Suprapubic skin (tissue), 4 donors: ENCODE data around the gene PTPRN2. TPM values are rescaled to one million over a fixed set of nuclear protein-coding genes. Genes with fewer than 3 reads are reported as not detected.

ENCODE experiments used
- DNase-seq, 2 donors: peaks; one replicate each; pipeline ENCODE4 v3.0.0-alpha.2; 2019; ENCODE audit warnings: low spot score in 2 of 2
- H3K27ac ChIP-seq: fragments of 200-600 bp; sonication (generic); one replicate; pipeline ENCODE4 v1.5.1; 2019
- H3K27me3 ChIP-seq: fragments of 200-600 bp; sonication (generic); one replicate; pipeline ENCODE4 v1.5.1; 2019
- H3K36me3 ChIP-seq: fragments of 200-600 bp; sonication (generic); one replicate; pipeline ENCODE4 v1.5.1; 2019
- H3K4me1 ChIP-seq: fragments of 200-600 bp; sonication (generic); one replicate; pipeline ENCODE4 v1.5.1; 2019
- H3K4me3 ChIP-seq: fragments of 200-600 bp; sonication (generic); one replicate; pipeline ENCODE4 v1.5.1; 2019; ENCODE audit warnings: mild to moderate bottlenecking
- H3K9me3 ChIP-seq: fragments of 200-600 bp; sonication (generic); one replicate; pipeline ENCODE4 v1.5.1; 2019
- CTCF ChIP-seq, 2 donors: fragments of 200-600 bp in 1 of 2; fragments of 450-650 bp in 1 of 2; sonication (generic) in 1 of 2; IDR thresholded peaks; one replicate each; pipeline ENCODE4 v1.5.1; 2016 to 2019; ENCODE audit warnings: antibody characterized with exemption in 2 of 2, mild to moderate bottlenecking in 1 of 2, moderate library complexity in 1 of 2
- EP300 ChIP-seq: sonication (generic); formaldehyde crosslinking; IDR thresholded peaks from one replicate; pipeline ENCODE4 v1.6.1; 2017; ENCODE audit warnings: antibody characterized with exemption
- POLR2A ChIP-seq, 2 donors: fragments of 450-650 bp; IDR thresholded peaks; one replicate each; pipeline ENCODE4 v1.6.1; 2017; ENCODE audit warnings: antibody characterized with exemption in 2 of 2, mild to moderate bottlenecking in 2 of 2, moderate library complexity in 2 of 2
- POLR2AphosphoS5 ChIP-seq, 3 donors: sonication (generic); formaldehyde crosslinking; IDR thresholded peaks; one replicate each; pipeline ENCODE4 v1.6.1; 2017; ENCODE audit warnings: antibody characterized with exemption in 3 of 3
- WGBS: methylation state at CpG from one replicate; pipeline ENCODE4 v1.1.5; 2018; 5-methylcytosine and 5-hydroxymethylcytosine counted together
- total RNA-seq, 4 donors: library from RNA; depleted of rRNA; stranded (reverse); fragments of >200 nt; gene quantifications; one replicate each; pipeline ENCODE4 v1.1.0, GENCODE V29; 2016

PTPRN2 gene
- total RNA-seq, 4 donors from 2014 or later, result 0.23 to 1.8 (median 1.3) TPM

- no peak overlapping the region for H3K27ac ChIP-seq
- H3K36me3 ChIP-seq, result no peaks in the 10 kb centered on the region
- DNase-seq, result peak in 1 of 2 donors; percentile 31
- H3K9me3 ChIP-seq, result no peaks in the 10 kb centered on the region
- H3K4me1 ChIP-seq, result no peaks in the 10 kb centered on the region
- H3K27me3 ChIP-seq, result no peaks in the 10 kb centered on the region
- TF ChIP-seq POLR2A (IDR thresholded peaks at IDR 0.05) (no peak), EP300 (no peak), CTCF (IDR thresholded peaks at IDR 0.05) (no peak), POLR2AphosphoS5 (IDR thresholded peaks at IDR 0.05) (no peak)
- no peak overlapping the region for H3K4me3 ChIP-seq
- WGBS, result 85% methylated on average over 17 of the region's 17 CpGs
Observed at GRCh38 chr7:158056761-158057160, 530.9 kb downstream of the PTPRN2 start.

GRCh38 chr7:158055726-158056510, 531.7 kb downstream of the PTPRN2 start:
- Histone ChIP-seq H3K27me3 (no peaks in the 10 kb centered on the region), H3K36me3 (no peaks in the 10 kb centered on the region), H3K9me3 (no peaks in the 10 kb centered on the region), H3K4me1 (no peaks in the 10 kb centered on the region), H3K4me3 (no peak overlapping the region), H3K27ac (no peak overlapping the region)
- TF ChIP-seq POLR2A (IDR thresholded peaks at IDR 0.05), result no peak
- TF ChIP-seq EP300, result no peak
- TF ChIP-seq POLR2AphosphoS5 (IDR thresholded peaks at IDR 0.05), result no peak
- TF ChIP-seq CTCF (IDR thresholded peaks at IDR 0.05), result no peak
- peak in 1 of 2 donors; percentile 42 for DNase-seq
- WGBS, result 85% methylated on average over 17 of the region's 17 CpGs

- DNase-seq, result peak in 1 of 2 donors; percentile 32
- WGBS, result 93% methylated on average over 11 of the region's 11 CpGs
- H3K36me3 ChIP-seq, result no peaks in the 10 kb centered on the region
- no peaks in the 10 kb centered on the region for H3K27me3 ChIP-seq
- no peak overlapping the region for H3K4me3 ChIP-seq
- H3K4me1 ChIP-seq, result no peaks in the 10 kb centered on the region
- H3K27ac ChIP-seq, result no peak overlapping the region
- no peaks in the 10 kb centered on the region for H3K9me3 ChIP-seq
- TF ChIP-seq CTCF (IDR thresholded peaks at IDR 0.05) (no peak), POLR2AphosphoS5 (IDR thresholded peaks at IDR 0.05) (no peak), EP300 (no peak), POLR2A (IDR thresholded peaks at IDR 0.05) (no peak)
Observed at GRCh38 chr7:158054611-158055010, 533.0 kb downstream of the PTPRN2 start.

GRCh38 chr7:158054081-158054480, 533.5 kb downstream of the PTPRN2 start:
- H3K36me3 ChIP-seq, result no peaks in the 10 kb centered on the region

More at GRCh38 chr7:158054081-158054480, 533.5 kb downstream of the PTPRN2 start:
- Histone ChIP-seq H3K27me3 (no peaks in the 10 kb centered on the region), H3K27ac (no peak overlapping the region), H3K4me1 (no peaks in the 10 kb centered on the region), H3K9me3 (no peaks in the 10 kb centered on the region), H3K4me3 (no peak overlapping the region)
- DNase-seq, result no peak
- WGBS, result 91% methylated on average over 7 of the region's 8 CpGs
- TF ChIP-seq CTCF (IDR thresholded peaks at IDR 0.05) (no peak), POLR2AphosphoS5 (IDR thresholded peaks at IDR 0.05) (no peak), POLR2A (IDR thresholded peaks at IDR 0.05) (no peak), EP300 (no peak)
